ENCODE measurements around the gene CRIM1.

CRIM1 gene

DNA sequence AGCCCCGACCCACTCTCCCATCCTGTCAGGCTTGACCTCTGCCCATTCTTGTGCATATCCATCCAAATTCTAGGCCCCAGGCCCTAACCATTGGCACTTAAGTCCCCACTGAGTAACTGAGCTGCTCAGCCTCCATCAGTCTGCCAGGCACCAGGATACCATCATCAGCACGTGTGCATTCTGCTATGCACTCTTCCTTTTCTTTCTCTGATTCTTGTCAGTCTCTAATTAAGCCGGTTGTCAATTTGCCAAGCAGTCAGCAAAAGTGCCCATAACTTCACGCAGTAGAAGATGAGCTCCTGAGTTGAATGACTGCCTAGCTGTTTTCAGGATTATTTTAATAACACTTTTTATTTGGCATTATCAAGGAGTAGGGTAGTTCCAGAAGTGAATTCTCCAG is 135.2 kb downstream of the CRIM1 start:
- Histone ChIP-seq H3K27me3 (ENCODE audit: insufficient read depth, low read length, poor library complexity) (peaks cover 21% of the 10 kb centered on the region), H3K79me2 (ENCODE audit: insufficient read depth, low read length) (no peaks in the 10 kb centered on the region), H2AFZ (ENCODE audit: low read depth, low read length) (no peak overlapping the region), H3K4me3 (ENCODE audit: low read depth in 1 of 2, low read length in 2 of 2) (no peak overlapping the region), H3K9ac (ENCODE audit: low read depth, low read length) (no peak overlapping the region), H3K9me3 (ENCODE audit: insufficient read depth, low read length, severe bottlenecking) (no peaks in the 10 kb centered on the region), H4K20me1 (ENCODE audit: insufficient read depth, low read length) (no peaks in the 10 kb centered on the region), H3K36me3 (ENCODE audit: insufficient read depth, low read length) (no peaks in the 10 kb centered on the region), H3K27ac (ENCODE audit: low read length) (no peak overlapping the region), H3K4me2 (ENCODE audit: insufficient read depth, low read length) (no peak overlapping the region), H3K4me1 (ENCODE audit: insufficient read depth, low read length) (no peaks in the 10 kb centered on the region)
- no peak for ATAC-seq (ENCODE audit: insufficient read depth, low read depth)
- no peak for DNase-seq
- TF ChIP-seq CTCF (IDR thresholded peaks at IDR 0.05; ENCODE audit: borderline replicate concordance, extremely low read depth, low read length, poor library complexity, severe bottlenecking): no peak
- TF ChIP-seq EZH2 (IDR thresholded peaks at IDR 0.05; ENCODE audit: borderline replicate concordance, low read depth, low read length, severe bottlenecking): no peak

- Histone ChIP-seq H3K9ac (ENCODE audit: low read depth, low read length) (no peak overlapping the region), H3K27me3 (ENCODE audit: insufficient read depth, low read length, poor library complexity) (peaks cover 21% of the 10 kb centered on the region), H3K4me2 (ENCODE audit: insufficient read depth, low read length) (no peak overlapping the region), H3K79me2 (ENCODE audit: insufficient read depth, low read length) (no peaks in the 10 kb centered on the region), H3K4me3 (ENCODE audit: low read depth in 1 of 2, low read length in 2 of 2) (no peak overlapping the region), H3K27ac (ENCODE audit: low read length) (no peak overlapping the region), H3K36me3 (ENCODE audit: insufficient read depth, low read length) (no peaks in the 10 kb centered on the region), H4K20me1 (ENCODE audit: insufficient read depth, low read length) (no peaks in the 10 kb centered on the region), H3K9me3 (ENCODE audit: insufficient read depth, low read length, severe bottlenecking) (no peaks in the 10 kb centered on the region), H2AFZ (ENCODE audit: low read depth, low read length) (no peak overlapping the region), H3K4me1 (ENCODE audit: insufficient read depth, low read length) (no peaks in the 10 kb centered on the region)
- ATAC-seq (ENCODE audit: insufficient read depth, low read depth) (no peak), DNase-seq (no peak)
- TF ChIP-seq CTCF (IDR thresholded peaks at IDR 0.05; ENCODE audit: borderline replicate concordance, extremely low read depth, low read length, poor library complexity, severe bottlenecking) (no peak), EZH2 (IDR thresholded peaks at IDR 0.05; ENCODE audit: borderline replicate concordance, low read depth, low read length, severe bottlenecking) (no peak)
Measured at GRCh38 chr2:36492216-36492945, 136.8 kb downstream of the CRIM1 start.

DNA sequence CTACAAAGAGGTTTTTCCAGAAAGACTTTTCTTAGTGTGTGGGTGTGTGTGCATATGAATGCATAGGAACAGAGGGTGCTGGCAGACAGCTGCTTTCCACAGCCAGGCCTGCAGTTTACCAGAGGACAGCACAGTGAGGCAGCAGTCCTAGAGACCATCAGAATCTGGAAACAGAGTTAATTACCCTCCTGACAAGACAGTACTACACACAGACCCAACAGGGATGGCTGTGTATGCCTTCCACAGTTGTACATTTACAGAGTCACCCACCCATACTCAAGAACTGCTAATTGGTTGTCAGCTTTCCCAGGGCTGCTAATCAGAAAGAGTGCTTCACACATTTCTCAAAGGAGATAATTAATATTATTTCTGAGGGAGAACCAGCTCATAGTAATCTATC is 137.7 kb downstream of the CRIM1 start:
- Histone ChIP-seq H3K4me1 (ENCODE audit: insufficient read depth, low read length) (no peaks in the 10 kb centered on the region), H3K79me2 (ENCODE audit: insufficient read depth, low read length) (no peaks in the 10 kb centered on the region), H3K27ac (ENCODE audit: low read length) (no peak overlapping the region), H4K20me1 (ENCODE audit: insufficient read depth, low read length) (no peaks in the 10 kb centered on the region), H3K4me2 (ENCODE audit: insufficient read depth, low read length) (no peak overlapping the region), H3K9ac (ENCODE audit: low read depth, low read length) (no peak overlapping the region), H3K36me3 (ENCODE audit: insufficient read depth, low read length) (no peaks in the 10 kb centered on the region), H3K9me3 (ENCODE audit: insufficient read depth, low read length, severe bottlenecking) (no peaks in the 10 kb centered on the region), H3K27me3 (ENCODE audit: insufficient read depth, low read length, poor library complexity) (peaks cover 21% of the 10 kb centered on the region), H2AFZ (ENCODE audit: low read depth, low read length) (no peak overlapping the region), H3K4me3 (ENCODE audit: low read depth in 1 of 2, low read length in 2 of 2) (no peak overlapping the region)
- ATAC-seq (ENCODE audit: insufficient read depth, low read depth) (no peak), DNase-seq (no peak)
- TF ChIP-seq CTCF (IDR thresholded peaks at IDR 0.05; ENCODE audit: borderline replicate concordance, extremely low read depth, low read length, poor library complexity, severe bottlenecking) (no peak), EZH2 (IDR thresholded peaks at IDR 0.05; ENCODE audit: borderline replicate concordance, low read depth, low read length, severe bottlenecking) (no peak)

Measured in DND-41 (cell line).